GM19099 (cell line): ENCODE results near the gene ETFA.

Experiments used
- POLR2A ChIP-seq: IDR thresholded peaks from 3 replicates; pipeline ENCODE4 v1.6.1; 2011; ENCODE audit warnings: low read depth; ENCODE audit not compliant: insufficient read length; ENCODE audit errors: extremely low read depth

Gene ETFA

GRCh38 chr15:76270876-76271275 lies 40.4 kb downstream of the ETFA start:
- no peak for TF ChIP-seq POLR2A

GRCh38 chr15:76267077-76267476 lies 44.2 kb downstream of the ETFA start:
- TF ChIP-seq POLR2A = no peak

- no peak for TF ChIP-seq POLR2A
These were observed 50.9 kb downstream of the ETFA start for GRCh38 chr15:76260246-76260938.

GRCh38 chr15:76259392-76259791 lies 51.9 kb downstream of the ETFA start:
- TF ChIP-seq POLR2A = no peak

- TF ChIP-seq POLR2A = no peak
These were observed 52.8 kb downstream of the ETFA start for GRCh38 chr15:76258460-76258859.

GRCh38 chr15:76253691-76254473 lies 57.4 kb downstream of the ETFA start:
- TF ChIP-seq POLR2A = no peak

- no peak for TF ChIP-seq POLR2A
These were observed 59.0 kb downstream of the ETFA start for GRCh38 chr15:76252249-76252648.

- TF ChIP-seq POLR2A = no peak
These were observed 59.6 kb downstream of the ETFA start for GRCh38 chr15:76251717-76252116.

GRCh38 chr15:76245072-76245610 lies 66.1 kb downstream of the ETFA start:
- TF ChIP-seq POLR2A = no peak

GRCh38 chr15:76239786-76240185 lies 71.5 kb downstream of the ETFA start:
- no peak for TF ChIP-seq POLR2A

- TF ChIP-seq POLR2A = no peak
These were observed 74.9 kb downstream of the ETFA start for GRCh38 chr15:76236350-76236749.

GRCh38 chr15:76235186-76235826 lies 76.0 kb downstream of the ETFA start:
- no peak for TF ChIP-seq POLR2A

- TF ChIP-seq POLR2A = no peak
These were observed 76.9 kb downstream of the ETFA start for GRCh38 chr15:76234337-76234889.

GRCh38 chr15:76233921-76234320 lies 77.3 kb downstream of the ETFA start:
- TF ChIP-seq POLR2A = no peak

- TF ChIP-seq POLR2A = no peak
These were observed 82.0 kb downstream of the ETFA start for GRCh38 chr15:76229266-76229665.
